Transverse colon (tissue), 3 donors: ENCODE data around the gene FAM20A.

Source experiments
- POLR2A ChIP-seq: fragments of 450-650 bp; IDR thresholded peaks from one replicate; pipeline ENCODE4 v1.6.1; 2016; ENCODE audit warnings: antibody characterized with exemption, mild to moderate bottlenecking, moderate library complexity
- TF ChIP-seq, protein P1 (sequence below), 5 experiments: fragments of 200-600 bp in 3 of 5; fragments of 450-650 bp in 2 of 5; sonication (generic) in 3 of 5; IDR thresholded peaks; 1 replicate in 2 of 5; 2 replicates in 3 of 5; pipeline ENCODE4 v1.5.1; 2016 to 2017; ENCODE audit warnings: antibody characterized with exemption in 5 of 5, inconsistent platforms in 3 of 5, mild to moderate bottlenecking in 2 of 5, moderate library complexity in 1 of 5

DNA sequence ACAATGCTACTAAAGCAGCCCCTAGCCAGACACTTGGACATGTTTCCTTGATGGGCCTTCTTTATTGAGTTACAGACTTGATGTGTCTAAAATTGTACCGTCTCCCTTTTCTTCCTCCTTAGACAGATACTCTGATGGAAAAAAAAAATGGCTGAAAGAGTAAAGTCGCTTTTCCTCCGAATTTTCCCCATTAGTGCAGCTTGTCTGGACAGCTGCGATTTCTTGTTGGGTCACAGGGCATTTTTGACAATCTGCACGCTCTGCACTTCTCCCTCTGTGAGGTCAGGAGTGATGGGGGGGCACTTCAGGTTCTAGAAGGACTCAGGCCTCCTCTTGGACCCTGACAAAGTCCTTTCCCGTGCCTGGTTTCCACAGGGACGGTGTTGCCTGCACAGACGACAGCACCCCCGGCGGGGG lies 89.9 kb downstream of the FAM20A start:
- no peak for TF ChIP-seq POLR2A
- TF ChIP-seq, protein P1, sequence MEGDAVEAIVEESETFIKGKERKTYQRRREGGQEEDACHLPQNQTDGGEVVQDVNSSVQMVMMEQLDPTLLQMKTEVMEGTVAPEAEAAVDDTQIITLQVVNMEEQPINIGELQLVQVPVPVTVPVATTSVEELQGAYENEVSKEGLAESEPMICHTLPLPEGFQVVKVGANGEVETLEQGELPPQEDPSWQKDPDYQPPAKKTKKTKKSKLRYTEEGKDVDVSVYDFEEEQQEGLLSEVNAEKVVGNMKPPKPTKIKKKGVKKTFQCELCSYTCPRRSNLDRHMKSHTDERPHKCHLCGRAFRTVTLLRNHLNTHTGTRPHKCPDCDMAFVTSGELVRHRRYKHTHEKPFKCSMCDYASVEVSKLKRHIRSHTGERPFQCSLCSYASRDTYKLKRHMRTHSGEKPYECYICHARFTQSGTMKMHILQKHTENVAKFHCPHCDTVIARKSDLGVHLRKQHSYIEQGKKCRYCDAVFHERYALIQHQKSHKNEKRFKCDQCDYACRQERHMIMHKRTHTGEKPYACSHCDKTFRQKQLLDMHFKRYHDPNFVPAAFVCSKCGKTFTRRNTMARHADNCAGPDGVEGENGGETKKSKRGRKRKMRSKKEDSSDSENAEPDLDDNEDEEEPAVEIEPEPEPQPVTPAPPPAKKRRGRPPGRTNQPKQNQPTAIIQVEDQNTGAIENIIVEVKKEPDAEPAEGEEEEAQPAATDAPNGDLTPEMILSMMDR (IDR thresholded peaks at IDR 0.05): peak in 1 of 5 experiments; percentile 23
